ENCODE results near the gene ELMO1.

- TF ChIP-seq, protein P1, sequence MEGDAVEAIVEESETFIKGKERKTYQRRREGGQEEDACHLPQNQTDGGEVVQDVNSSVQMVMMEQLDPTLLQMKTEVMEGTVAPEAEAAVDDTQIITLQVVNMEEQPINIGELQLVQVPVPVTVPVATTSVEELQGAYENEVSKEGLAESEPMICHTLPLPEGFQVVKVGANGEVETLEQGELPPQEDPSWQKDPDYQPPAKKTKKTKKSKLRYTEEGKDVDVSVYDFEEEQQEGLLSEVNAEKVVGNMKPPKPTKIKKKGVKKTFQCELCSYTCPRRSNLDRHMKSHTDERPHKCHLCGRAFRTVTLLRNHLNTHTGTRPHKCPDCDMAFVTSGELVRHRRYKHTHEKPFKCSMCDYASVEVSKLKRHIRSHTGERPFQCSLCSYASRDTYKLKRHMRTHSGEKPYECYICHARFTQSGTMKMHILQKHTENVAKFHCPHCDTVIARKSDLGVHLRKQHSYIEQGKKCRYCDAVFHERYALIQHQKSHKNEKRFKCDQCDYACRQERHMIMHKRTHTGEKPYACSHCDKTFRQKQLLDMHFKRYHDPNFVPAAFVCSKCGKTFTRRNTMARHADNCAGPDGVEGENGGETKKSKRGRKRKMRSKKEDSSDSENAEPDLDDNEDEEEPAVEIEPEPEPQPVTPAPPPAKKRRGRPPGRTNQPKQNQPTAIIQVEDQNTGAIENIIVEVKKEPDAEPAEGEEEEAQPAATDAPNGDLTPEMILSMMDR (IDR thresholded peaks at IDR 0.05): no peak
- TF ChIP-seq EHF (CRISPR knock-in tag; IDR thresholded peaks at IDR 0.05) (no peak), RFX5 (IDR thresholded peaks at IDR 0.05) (no peak), FOSB (CRISPR knock-in tag; IDR thresholded peaks at IDR 0.05) (no peak)
- TF ChIP-seq, protein P2, sequence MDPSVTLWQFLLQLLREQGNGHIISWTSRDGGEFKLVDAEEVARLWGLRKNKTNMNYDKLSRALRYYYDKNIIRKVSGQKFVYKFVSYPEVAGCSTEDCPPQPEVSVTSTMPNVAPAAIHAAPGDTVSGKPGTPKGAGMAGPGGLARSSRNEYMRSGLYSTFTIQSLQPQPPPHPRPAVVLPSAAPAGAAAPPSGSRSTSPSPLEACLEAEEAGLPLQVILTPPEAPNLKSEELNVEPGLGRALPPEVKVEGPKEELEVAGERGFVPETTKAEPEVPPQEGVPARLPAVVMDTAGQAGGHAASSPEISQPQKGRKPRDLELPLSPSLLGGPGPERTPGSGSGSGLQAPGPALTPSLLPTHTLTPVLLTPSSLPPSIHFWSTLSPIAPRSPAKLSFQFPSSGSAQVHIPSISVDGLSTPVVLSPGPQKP (IDR thresholded peaks at IDR 0.05; ENCODE audit: low read depth, low read length): no peak
These were observed 454.1 kb downstream of the ELMO1 start for GRCh38 chr7:36994456-36995112.

Data from A549 (cell line).